NOMO-1 treated with DMSO at 0.1 percent for 48 hours (cell line): ENCODE results near the gene LDHAL6B.
"Not testable (repeated sequence)": the region's sequence is repeated elsewhere in the genome, so short reads cannot be mapped to it uniquely, and the experiment has no call there.

Experiments used
- DNase-seq: peaks from one replicate; lab custom pipeline; 2025; ENCODE audit not compliant: unreplicated experiment; lab: John Stamatoyannopoulos, UW

LDHAL6B gene

GRCh38 chr15:59206623-59207183 is at the start of gene LDHAL6B:
Gene LDHAL6B (plus strand): TSS chr15:59206843. CDS start chr15:59206941, 98 bp downstream.
- no peak for DNase-seq

- DNase-seq, result no peak
Measured at GRCh38 chr15:59157396-59157795, 49.2 kb upstream of the LDHAL6B start.

DNA sequence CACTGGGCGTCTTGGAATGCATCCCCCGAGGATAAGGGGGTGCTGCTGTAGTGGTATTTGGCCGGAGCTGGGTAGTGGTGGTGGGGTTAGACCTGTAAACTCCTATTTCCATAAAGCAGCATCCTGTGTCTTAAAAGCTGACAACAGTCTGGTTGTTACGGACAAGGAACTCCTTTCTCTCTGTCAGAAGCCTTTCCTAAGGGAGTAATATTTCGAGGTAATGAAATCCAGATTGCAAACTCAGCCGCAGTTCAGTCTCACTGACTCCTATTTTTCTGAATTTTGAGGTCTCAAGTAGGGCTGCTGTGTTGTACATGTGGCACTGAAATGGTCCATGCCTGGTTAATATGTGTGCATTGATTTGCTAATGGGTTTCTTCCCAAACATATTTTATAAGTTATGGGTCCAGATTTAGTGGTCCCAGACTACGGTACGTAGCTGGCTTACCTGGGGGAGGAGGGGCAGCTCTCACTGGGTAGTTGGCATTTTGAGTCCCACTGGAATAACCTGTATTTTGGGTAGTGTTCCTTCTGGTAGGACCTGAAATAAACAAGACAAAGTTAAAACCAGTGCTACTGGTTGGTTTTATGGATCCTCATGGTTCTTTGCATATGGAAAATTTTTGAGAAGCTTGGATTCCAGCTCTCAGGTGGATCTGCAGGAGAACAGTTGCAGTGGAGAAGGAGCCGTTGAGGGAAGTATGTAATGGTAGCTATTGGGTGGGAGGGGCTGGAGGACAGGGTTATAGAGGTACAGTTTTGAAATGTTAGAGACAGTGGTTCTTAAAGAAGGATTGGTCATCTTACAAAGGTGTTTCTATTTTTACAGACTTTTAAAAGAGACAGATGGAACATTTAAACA is 48.6 kb upstream of the LDHAL6B start:
- no peak for DNase-seq

DNA sequence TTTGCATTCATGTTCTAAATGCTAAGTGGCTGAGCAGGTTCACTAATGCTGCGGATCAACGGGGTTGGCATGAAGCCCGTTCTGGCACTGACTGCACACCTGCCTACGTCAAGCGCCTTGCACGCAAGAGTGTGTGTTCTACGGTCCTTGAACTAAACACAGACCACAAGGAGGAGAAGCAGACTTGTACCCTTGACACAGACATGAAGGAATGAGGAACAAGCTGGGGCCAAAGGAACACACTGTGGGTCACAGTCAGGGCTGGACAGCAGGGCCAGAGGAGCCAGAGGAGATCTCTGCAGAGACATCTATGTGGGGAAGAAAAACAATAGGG is 48.0 kb upstream of the LDHAL6B start:
- DNase-seq, result peak; percentile 35

DNA sequence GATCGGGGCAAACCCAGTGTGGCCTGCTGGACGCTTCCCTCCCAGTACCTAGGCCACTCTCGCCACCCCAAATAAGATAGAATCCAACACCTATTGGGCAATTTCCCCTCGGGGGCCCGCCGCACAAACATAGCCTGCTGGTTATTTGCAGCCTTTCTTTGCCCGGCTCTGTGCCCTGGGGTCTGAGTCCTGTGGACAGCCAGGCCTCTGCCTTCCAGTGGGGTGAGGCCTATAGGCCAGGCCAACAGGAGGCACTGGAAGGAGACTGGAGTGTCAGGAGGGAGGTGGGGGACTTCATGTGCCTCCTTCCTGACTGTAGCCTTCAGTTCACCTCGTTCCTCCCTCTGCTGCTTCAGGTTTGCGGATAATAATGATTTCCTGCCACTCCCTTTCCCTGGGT is 47.4 kb upstream of the LDHAL6B start:
- DNase-seq, result peak; percentile 35

- DNase-seq, result no peak
Measured at GRCh38 chr15:59160880-59161593, 45.6 kb upstream of the LDHAL6B start.

DNA sequence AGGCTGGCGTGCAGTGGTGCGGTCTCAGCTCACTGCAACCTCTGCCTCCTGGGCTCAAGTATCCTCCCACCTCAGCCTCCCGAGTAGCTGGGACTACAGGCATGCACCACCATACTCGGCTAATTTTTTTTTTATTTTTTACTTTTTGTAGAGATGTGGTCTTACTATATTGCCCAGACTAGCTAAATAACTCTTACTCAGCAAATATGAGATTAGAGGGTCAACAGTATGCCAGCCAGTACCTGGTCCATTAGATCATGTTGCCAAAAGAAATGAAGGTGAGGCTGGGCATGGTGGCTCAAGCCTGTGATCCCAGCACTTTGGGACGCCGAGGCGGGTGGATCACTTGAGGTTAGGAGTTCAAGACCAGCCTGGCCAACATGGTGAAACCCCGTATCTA is 44.6 kb upstream of the LDHAL6B start:
- DNase-seq, result not testable (repeated sequence)

GRCh38 chr15:59165726-59166125 is 40.9 kb upstream of the LDHAL6B start:
- DNase-seq, result peak; percentile 82

DNA sequence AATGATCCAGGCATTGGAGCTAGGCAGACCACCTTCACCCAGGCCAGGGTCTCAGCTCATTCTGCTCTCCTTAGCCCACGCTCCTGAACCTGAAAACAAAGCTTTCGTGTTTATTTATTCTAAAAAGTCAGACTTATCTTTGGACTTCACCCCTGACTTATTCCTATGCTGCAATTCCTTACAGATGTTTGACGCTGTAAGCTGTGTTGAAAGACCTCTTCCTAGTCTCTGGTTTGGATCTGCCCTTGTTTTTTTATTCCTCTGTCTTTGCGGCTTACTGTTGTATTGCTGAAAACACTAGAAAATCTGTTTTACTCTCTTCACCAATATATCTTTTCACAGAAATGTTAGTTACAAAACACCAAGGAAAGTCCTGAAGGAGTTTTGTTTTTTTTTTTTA is 40.5 kb upstream of the LDHAL6B start:
- no peak for DNase-seq

GRCh38 chr15:59166601-59167265 is 39.9 kb upstream of the LDHAL6B start:
- DNase-seq, result no peak

DNA sequence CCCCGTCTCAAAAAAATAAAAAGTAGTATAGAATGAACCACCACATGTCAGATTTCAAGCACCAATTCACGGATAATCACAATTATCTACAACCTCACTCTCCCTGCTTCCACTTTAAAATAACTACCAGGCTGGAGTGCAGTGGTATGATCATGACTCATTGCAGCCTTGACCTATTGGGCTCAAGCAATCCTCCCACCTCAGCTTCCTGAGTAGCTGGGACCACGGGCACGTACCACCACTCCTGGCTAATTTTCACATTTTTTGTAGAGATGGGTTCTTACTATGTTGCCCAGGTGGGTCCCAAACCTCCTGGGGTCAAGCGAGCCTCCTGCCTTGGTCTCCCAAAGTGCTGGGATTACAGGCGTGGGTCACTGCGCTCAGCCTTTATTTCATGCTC is 38.1 kb upstream of the LDHAL6B start:
- DNase-seq, result no peak

GRCh38 chr15:59169251-59169708 is 37.4 kb upstream of the LDHAL6B start:
- peak; percentile 79 for DNase-seq

DNA sequence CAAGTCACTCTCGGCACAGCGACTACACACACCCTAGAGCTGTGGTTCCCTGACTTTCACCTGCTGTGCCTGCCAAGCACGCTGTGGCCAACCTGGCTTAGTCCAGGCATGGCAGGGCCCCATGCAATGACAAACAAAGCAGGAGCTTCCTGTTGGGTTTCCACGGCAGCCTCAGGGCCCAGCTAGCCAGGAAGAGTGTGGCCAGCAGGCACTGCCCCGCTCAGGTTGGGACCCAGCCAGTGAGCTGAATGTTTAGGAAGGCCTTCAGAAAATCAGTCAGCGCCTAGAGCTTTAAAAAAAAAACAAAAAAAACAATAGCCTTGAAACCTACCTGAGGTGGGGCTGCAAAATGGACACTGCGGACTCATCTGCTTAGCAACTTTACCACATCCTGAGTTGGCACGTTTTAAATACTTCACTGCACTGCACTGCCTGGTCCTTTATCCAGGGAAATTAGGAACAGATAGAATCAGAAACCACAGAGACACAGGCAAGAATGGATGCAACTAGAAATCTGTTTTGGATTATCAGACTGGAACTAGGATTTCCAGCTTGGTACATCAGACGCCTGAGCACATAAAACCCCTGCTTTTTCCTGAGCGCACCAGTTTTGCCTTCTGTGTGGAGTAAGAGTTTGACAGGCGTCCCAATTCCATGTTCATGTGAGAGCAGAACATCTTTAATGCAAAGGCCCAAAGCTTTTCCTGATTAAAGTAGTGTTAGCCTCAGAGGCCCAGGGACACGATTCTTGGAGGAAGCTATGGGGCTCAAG is 36.2 kb upstream of the LDHAL6B start:
- DNase-seq, result no peak

DNA sequence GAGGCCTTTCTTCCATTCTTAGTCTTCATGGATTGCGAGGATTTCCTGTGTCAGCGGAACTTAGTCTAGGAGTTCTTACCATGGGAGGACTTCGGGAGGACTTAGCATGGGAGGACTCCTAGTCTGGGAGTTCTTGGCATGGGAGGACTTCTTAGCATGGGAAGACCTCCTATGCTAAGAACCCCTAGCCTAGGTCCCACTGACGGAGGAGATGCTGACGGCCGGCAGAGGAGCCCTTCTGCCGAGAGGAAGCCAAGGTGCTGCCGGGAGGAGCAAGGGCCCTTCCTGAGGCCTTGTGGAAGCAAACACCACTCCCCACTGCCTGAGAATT is 35.6 kb upstream of the LDHAL6B start:
- DNase-seq, result no peak

DNA sequence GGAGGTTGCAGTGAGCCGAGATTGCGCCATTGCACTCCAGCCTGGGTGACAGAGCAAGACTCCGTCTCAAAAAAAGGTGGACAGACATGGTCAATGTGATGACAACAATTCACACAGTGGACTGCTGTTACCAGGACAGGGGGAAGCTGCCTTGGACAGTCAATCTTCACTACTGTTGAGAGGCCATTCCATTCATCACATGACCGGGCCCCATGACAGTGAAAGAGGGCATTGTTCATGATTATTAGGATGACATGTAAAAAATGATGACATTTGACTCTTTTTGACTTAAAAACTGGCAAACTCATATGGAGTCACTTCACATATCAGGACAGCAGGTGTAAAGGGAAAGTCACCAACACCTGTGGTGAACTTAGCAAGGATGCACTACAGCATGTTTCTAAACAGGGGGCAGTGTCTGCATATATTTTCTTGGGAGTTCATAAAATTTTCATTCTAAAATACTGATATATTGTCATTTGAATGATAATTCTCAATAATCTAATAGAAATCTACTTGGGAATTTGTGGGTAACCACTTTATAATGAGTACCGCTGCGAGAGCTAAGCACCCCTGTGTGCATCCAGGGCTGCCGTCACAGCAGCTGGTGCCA is 34.2 kb upstream of the LDHAL6B start:
- DNase-seq, result no peak

DNA sequence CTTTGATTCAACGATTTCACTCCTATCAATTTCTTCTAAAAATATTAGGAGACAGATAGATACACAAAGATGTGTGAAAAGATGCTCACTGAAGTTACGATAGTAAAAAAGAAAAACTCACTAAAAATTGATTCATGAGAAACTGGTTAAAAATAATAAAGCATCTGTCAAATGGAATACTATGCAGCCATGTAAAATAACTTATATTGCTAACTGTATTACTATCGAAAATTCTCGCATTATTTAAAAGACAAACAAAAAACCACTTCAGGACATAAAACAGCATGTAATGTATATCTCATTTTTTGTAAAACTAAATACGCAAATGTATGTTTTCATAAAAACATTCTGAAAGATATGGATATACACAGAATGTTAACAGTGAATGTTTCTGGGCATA is 33.4 kb upstream of the LDHAL6B start:
- no peak for DNase-seq

- DNase-seq, result no peak
Measured at GRCh38 chr15:59174151-59174834, 32.4 kb upstream of the LDHAL6B start.

GRCh38 chr15:59174835-59175831 is 31.5 kb upstream of the LDHAL6B start:
- peak; percentile 78 for DNase-seq
